Fibroblast of pulmonary artery (primary cell): ENCODE measurements around the gene ZNF280D.
A peak's percentile ranks its signal among the peaks of the same experiment; 100 is the strongest.

ENCODE experiments used
- DNase-seq: peaks from one replicate; pipeline ENCODE4 v3.0.0-alpha.2; 2010; ENCODE audit warnings: low read depth
- H3K4me3 ChIP-seq: replicated peaks from 2 replicates; pipeline ENCODE4 v1.5.1; 2011; ENCODE audit warnings: low read depth, mild to moderate bottlenecking, control low read depth, low read length, moderate library complexity
- CTCF ChIP-seq: IDR thresholded peaks from 2 replicates; pipeline ENCODE4 v1.5.1; 2011; ENCODE audit warnings: mild to moderate bottlenecking, control low read depth, low read length, inconsistent platforms; ENCODE audit errors: missing control alignments

ZNF280D gene

GRCh38 chr15:56744701-56745683 is 11.7 kb upstream of the ZNF280D start:
- no peak for TF ChIP-seq CTCF
- no peak overlapping the region for H3K4me3 ChIP-seq
- DNase-seq, result no peak

DNA sequence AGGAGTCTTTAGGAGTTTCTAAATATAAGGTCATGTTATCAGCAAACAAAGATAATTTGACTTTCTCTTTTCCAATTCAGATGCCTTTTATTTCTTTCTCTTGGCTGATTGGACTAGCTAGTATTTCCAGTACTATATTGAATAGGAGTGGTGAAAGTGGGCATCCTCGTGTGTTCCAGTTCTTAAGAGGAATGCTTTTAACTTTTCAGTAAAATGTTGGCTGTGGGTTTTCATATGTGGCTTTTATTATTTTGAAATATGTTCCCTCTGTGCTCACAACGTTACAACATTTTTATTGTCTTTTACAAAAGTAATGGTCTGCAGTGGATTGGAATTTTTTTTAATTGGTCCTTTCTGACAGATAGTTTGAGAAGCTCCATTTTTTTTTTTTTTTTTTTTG is 8.2 kb upstream of the ZNF280D start:
- no peak for TF ChIP-seq CTCF
- no peak for DNase-seq
- H3K4me3 ChIP-seq, result no peak overlapping the region

- peak; percentile 12 for TF ChIP-seq CTCF
- H3K4me3 ChIP-seq, result no peak overlapping the region
- no peak for DNase-seq
Measured at GRCh38 chr15:56739964-56740640, 6.8 kb upstream of the ZNF280D start.

GRCh38 chr15:56739474-56739873 is 6.2 kb upstream of the ZNF280D start:
- peak; percentile 6 for TF ChIP-seq CTCF
- DNase-seq, result no peak
- no peak overlapping the region for H3K4me3 ChIP-seq

- no peak for TF ChIP-seq CTCF
- DNase-seq, result peak; percentile 23
- no peak overlapping the region for H3K4me3 ChIP-seq
Measured at GRCh38 chr15:56737791-56738190, 4.5 kb upstream of the ZNF280D start.

DNA sequence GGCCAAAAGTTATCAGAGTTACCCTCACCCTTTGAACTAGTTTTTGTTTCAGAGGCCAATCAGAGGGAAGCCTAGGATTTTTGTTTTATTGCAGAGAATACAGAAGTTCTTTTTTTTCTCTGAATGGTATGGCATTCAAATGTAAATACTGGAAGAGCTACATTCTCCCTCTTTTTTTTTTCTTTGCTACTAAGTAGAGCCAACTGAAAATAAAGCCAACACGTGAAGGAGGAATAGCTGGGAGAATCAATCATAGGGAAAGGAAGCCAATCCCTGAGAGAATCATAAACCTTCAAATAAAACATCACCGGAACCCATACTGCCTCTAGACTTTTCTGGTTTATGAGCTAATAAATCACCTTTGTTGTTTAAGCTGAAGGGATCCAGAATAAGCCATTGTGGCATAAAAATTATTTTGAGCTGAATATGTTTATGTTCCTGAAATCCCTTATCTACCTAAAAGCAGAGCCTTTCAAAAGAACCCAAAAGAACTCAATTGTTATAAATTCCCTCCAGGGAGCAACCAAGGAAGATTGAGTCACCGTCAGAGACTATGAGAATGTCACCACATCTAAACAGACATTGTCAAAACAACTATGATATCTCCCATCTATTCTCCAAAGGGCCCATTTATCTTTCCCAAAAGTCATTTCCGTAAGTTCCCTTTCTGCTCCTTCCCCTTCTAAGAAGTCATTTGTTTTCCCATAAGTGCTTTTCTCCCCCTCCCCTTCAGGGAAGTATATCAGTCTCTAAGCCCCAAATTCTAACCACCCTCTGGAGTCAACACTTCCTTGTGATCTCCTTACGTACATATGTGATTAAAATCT is 3.8 kb upstream of the ZNF280D start:
- peak; percentile 57 for DNase-seq
- TF ChIP-seq CTCF, result no peak
- no peak overlapping the region for H3K4me3 ChIP-seq
